Tibial nerve (tissue), 4 donors: ENCODE measurements around the gene UBE2H. TPM values are rescaled to one million over a fixed set of nuclear protein-coding genes. Genes with fewer than 3 reads are reported as not detected.
A peak's percentile ranks its signal among the peaks of the same experiment; 100 is the strongest.

Source experiments
- DNase-seq, 2 donors: peaks; one replicate each; pipeline ENCODE4 v3.0.0-alpha.2; 2019; ENCODE audit warnings: low spot score in 2 of 2
- H3K27ac ChIP-seq, 4 donors: fragments of 200-600 bp; sonication (generic) in 3 of 4; one replicate each; pipeline ENCODE4 v1.5.1; 2017 to 2019; ENCODE audit warnings: mild to moderate bottlenecking in 1 of 4
- H3K27me3 ChIP-seq, 2 donors: fragments of 200-600 bp; sonication (generic) in 1 of 2; one replicate each; pipeline versions ENCODE4 v1.5.1 to v1.6.0; 2017 to 2019
- H3K36me3 ChIP-seq, 3 donors: fragments of 200-600 bp; sonication (generic); one replicate each; pipeline ENCODE4 v1.5.1; 2018 to 2019
- H3K4me1 ChIP-seq, 4 donors: fragments of 200-600 bp; sonication (generic) in 3 of 4; one replicate each; pipeline ENCODE4 v1.5.1; 2017 to 2019
- H3K4me3 ChIP-seq, 4 donors: fragments of 200-600 bp; sonication (generic) in 3 of 4; one replicate each; pipeline ENCODE4 v1.5.1; 2017 to 2019; ENCODE audit warnings: mild to moderate bottlenecking in 1 of 4, moderate library complexity in 1 of 4
- H3K9me3 ChIP-seq, 4 donors: fragments of 200-600 bp; sonication (generic) in 3 of 4; one replicate each; pipeline ENCODE4 v1.5.1; 2017 to 2019
- CTCF ChIP-seq, 5 experiments: fragments of 200-600 bp in 3 of 5; fragments of 450-650 bp in 2 of 5; sonication (generic) in 3 of 5; IDR thresholded peaks; one replicate each; pipeline ENCODE4 v1.5.1; 2016 to 2019; ENCODE audit warnings: antibody characterized with exemption in 5 of 5, mild to moderate bottlenecking in 3 of 5, moderate library complexity in 2 of 5
- EP300 ChIP-seq, 2 donors: sonication (generic); formaldehyde crosslinking; IDR thresholded peaks; one replicate each; pipeline ENCODE4 v1.6.1; 2017; ENCODE audit warnings: antibody characterized with exemption in 2 of 2, mild to moderate bottlenecking in 1 of 2
- POLR2A ChIP-seq, 2 donors: fragments of 450-650 bp; IDR thresholded peaks; one replicate each; pipeline ENCODE4 v1.6.1; 2017; ENCODE audit warnings: antibody characterized with exemption in 2 of 2, mild to moderate bottlenecking in 2 of 2, moderate library complexity in 2 of 2
- whole genome bisulfite sequencing, 2 donors: methylation state at CpG; one replicate each; pipeline ENCODE4 v1.1.5; 2018; 5-methylcytosine and 5-hydroxymethylcytosine counted together
- total RNA-seq, 4 donors: library from RNA; depleted of rRNA; stranded (reverse); fragments of >200 nt; gene quantifications; one replicate each; pipeline ENCODE4 v1.1.0, GENCODE V29; 2016

The UBE2H gene
- total RNA-seq, result 10 to 100 TPM; 69.6 to 92.3 (median 80.9) TPM

GRCh38 chr7:129952653-129953560 is at the start of gene UBE2H:
TSS of gene UBE2H (minus strand) at chr7:129952960. CDS start at chr7:129952555, 405 bp downstream.
- peak within 1 kb of the TSS; percentile 94 to 99 (median 98) for H3K27ac ChIP-seq
- H3K36me3 ChIP-seq, result no peaks in the 10 kb centered on the region
- TF ChIP-seq EP300 (IDR thresholded peaks at IDR 0.05) (peak; percentile 55 to 99), POLR2A (IDR thresholded peaks at IDR 0.05) (peak; percentile 95 to 99), CTCF (IDR thresholded peaks at IDR 0.05) (peak in 2 of 5 experiments; percentile 41 to 43)
- no peaks in the 10 kb centered on the region for H3K27me3 ChIP-seq
- WGBS, 2 donors, result 14 to 17% methylated on average over 24 to 25 of the region's 58 CpGs
- H3K4me1 ChIP-seq, result peaks cover 0 to 25% (median 21%) of the 10 kb centered on the region in 4 donors
- H3K9me3 ChIP-seq, result no peaks in the 10 kb centered on the region
- H3K4me3 ChIP-seq, result peak within 1 kb of the TSS; percentile 67 to 95 (median 94)
- peak; percentile 91 to 94 for DNase-seq

GRCh38 chr7:129998446-129998845 is 45.7 kb upstream of the UBE2H start:
- Histone ChIP-seq H3K36me3 (no peaks in the 10 kb centered on the region), H3K9me3 (no peaks in the 10 kb centered on the region), H3K4me3 (no peak overlapping the region), H3K4me1 (no peaks in the 10 kb centered on the region), H3K27me3 (no peaks in the 10 kb centered on the region), H3K27ac (no peak overlapping the region)
- TF ChIP-seq POLR2A (IDR thresholded peaks at IDR 0.05) (no peak), CTCF (IDR thresholded peaks at IDR 0.05) (no peak), EP300 (IDR thresholded peaks at IDR 0.05) (no peak)
- WGBS, 2 donors, result 90 to 91% methylated on average over 5 of the region's 5 CpGs
- DNase-seq, result no peak

- Histone ChIP-seq H3K4me1 (no peaks in the 10 kb centered on the region), H3K9me3 (no peaks in the 10 kb centered on the region), H3K36me3 (no peaks in the 10 kb centered on the region), H3K27me3 (no peaks in the 10 kb centered on the region), H3K4me3 (no peak overlapping the region), H3K27ac (no peak overlapping the region)
- no peak for DNase-seq
- TF ChIP-seq EP300 (IDR thresholded peaks at IDR 0.05) (no peak), CTCF (IDR thresholded peaks at IDR 0.05) (no peak), POLR2A (IDR thresholded peaks at IDR 0.05) (no peak)
- 72 to 74% methylated on average over 5 of the region's 5 CpGs for WGBS, 2 donors
These were observed 44.5 kb upstream of the UBE2H start for GRCh38 chr7:129997285-129997684.

GRCh38 chr7:129993275-129993674 is 40.5 kb upstream of the UBE2H start:
- Histone ChIP-seq H3K4me3 (no peak overlapping the region), H3K27me3 (no peaks in the 10 kb centered on the region), H3K36me3 (no peaks in the 10 kb centered on the region), H3K4me1 (peaks cover 0 to 9% (median 0%) of the 10 kb centered on the region in 4 donors), H3K9me3 (no peaks in the 10 kb centered on the region), H3K27ac (no peak overlapping the region)
- TF ChIP-seq EP300 (IDR thresholded peaks at IDR 0.05) (no peak), CTCF (IDR thresholded peaks at IDR 0.05) (no peak), POLR2A (IDR thresholded peaks at IDR 0.05) (no peak)
- DNase-seq, result no peak
- 48 to 63% methylated on average over 8 of the region's 8 CpGs for WGBS, 2 donors
